K562 (cell line): ENCODE measurements around the gene OLFM4.

Experiments used
- EZH2 ChIP-seq: IDR thresholded peaks from 2 replicates; pipeline ENCODE4 v1.6.1; 2012; ENCODE audit warnings: low read depth, mild to moderate bottlenecking, inconsistent platforms, low read length, borderline replicate concordance
- FOXK2 ChIP-seq, 2 experiments: fragments of 450-650 bp; IDR thresholded peaks in 1 of 2; conservative IDR thresholded peaks in 1 of 2; 2 replicates each; pipeline ENCODE4 v1.6.1; 2016; ENCODE audit warnings: low read depth in 2 of 2, mild to moderate bottlenecking in 1 of 2
- GABPA ChIP-seq: fragments of 200-800 bp; sonication (Bioruptor generic); conservative IDR thresholded peaks from 2 replicates; pipeline ENCODE4 v1.6.1; 2016; ENCODE audit warnings: low read depth, missing genetic modification characterization, missing compliant biosample characterization
- MED1 ChIP-seq: sonication (generic); formaldehyde crosslinking; IDR thresholded peaks from 2 replicates; pipeline ENCODE4 v1.8.1; 2023; ENCODE audit warnings: missing genetic modification reagents, borderline replicate concordance
- POLR2A ChIP-seq: fragments of 450-650 bp; conservative IDR thresholded peaks from 2 replicates; pipeline ENCODE4 v1.6.1; 2016
- ZEB2 ChIP-seq: fragments of 450-650 bp; IDR thresholded peaks from 2 replicates; pipeline ENCODE4 v1.6.1; 2016
- TF ChIP-seq, protein P1 (sequence below), 3 experiments: IDR thresholded peaks in 2 of 3; conservative IDR thresholded peaks in 1 of 3; 2 replicates each; pipeline ENCODE4 v1.5.1; 2011 to 2012; ENCODE audit warnings: low read length in 3 of 3, mild to moderate bottlenecking in 3 of 3, control low read depth in 2 of 3, improper control_type of control experiment in 1 of 3, inconsistent platforms in 1 of 3, low read depth in 1 of 3, mixed read lengths in 1 of 3, moderate library complexity in 1 of 3; ENCODE audit not compliant: insufficient read depth in 2 of 3
- TF ChIP-seq, protein P2 (sequence below): sonication (generic); formaldehyde crosslinking; IDR thresholded peaks from 2 replicates; pipeline ENCODE4 v1.8.1; 2022; ENCODE audit warnings: missing genetic modification reagents
- TF ChIP-seq, protein P3 (sequence below): fragments of 150-350 bp; conservative IDR thresholded peaks from 2 replicates; pipeline ENCODE4 v1.6.1; 2014; ENCODE audit warnings: low read length
- TF ChIP-seq, protein P4 (sequence below): fragments of 450-650 bp; conservative IDR thresholded peaks from 2 replicates; pipeline ENCODE4 v1.6.1; 2016; ENCODE audit warnings: missing genetic modification characterization, low read depth, mild to moderate bottlenecking, control low read depth, missing compliant biosample characterization

DNA sequence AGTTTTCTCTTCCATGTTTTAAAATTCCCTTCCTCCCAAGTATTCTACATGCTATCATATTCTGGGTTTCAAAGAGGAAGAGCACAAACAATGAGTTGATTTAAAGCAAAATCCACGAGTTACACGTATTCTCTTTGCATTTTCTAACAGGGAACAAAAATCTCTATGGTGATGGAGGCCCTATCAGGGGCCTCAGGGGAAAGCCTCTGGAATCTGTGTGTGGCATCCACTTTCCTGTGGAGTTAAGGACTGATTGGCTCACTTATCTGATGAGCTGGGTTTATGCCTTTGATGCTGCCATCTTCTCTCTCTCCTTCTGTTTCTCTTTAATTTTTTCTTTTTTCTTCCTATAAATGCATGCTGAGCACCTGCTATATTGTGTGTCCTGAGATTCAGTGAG, 14.8 kb downstream of the OLFM4 start:
- no peak for TF ChIP-seq ZEB2
- TF ChIP-seq, protein P1, sequence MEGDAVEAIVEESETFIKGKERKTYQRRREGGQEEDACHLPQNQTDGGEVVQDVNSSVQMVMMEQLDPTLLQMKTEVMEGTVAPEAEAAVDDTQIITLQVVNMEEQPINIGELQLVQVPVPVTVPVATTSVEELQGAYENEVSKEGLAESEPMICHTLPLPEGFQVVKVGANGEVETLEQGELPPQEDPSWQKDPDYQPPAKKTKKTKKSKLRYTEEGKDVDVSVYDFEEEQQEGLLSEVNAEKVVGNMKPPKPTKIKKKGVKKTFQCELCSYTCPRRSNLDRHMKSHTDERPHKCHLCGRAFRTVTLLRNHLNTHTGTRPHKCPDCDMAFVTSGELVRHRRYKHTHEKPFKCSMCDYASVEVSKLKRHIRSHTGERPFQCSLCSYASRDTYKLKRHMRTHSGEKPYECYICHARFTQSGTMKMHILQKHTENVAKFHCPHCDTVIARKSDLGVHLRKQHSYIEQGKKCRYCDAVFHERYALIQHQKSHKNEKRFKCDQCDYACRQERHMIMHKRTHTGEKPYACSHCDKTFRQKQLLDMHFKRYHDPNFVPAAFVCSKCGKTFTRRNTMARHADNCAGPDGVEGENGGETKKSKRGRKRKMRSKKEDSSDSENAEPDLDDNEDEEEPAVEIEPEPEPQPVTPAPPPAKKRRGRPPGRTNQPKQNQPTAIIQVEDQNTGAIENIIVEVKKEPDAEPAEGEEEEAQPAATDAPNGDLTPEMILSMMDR (IDR thresholded peaks at IDR 0.05 in 2 of 3, conservative IDR thresholded peaks at IDR 0.05 in 1 of 3; ENCODE audit: insufficient read depth in 2 of 3, low read depth in 1 of 3, low read length in 3 of 3), result no peak
- no peak for TF ChIP-seq FOXK2 (conservative IDR thresholded peaks at IDR 0.05 in 1 of 2, IDR thresholded peaks at IDR 0.05 in 1 of 2; ENCODE audit: low read depth in 2 of 2)
- TF ChIP-seq MED1 (CRISPR knock-in tag), result no peak
- TF ChIP-seq, protein P2, sequence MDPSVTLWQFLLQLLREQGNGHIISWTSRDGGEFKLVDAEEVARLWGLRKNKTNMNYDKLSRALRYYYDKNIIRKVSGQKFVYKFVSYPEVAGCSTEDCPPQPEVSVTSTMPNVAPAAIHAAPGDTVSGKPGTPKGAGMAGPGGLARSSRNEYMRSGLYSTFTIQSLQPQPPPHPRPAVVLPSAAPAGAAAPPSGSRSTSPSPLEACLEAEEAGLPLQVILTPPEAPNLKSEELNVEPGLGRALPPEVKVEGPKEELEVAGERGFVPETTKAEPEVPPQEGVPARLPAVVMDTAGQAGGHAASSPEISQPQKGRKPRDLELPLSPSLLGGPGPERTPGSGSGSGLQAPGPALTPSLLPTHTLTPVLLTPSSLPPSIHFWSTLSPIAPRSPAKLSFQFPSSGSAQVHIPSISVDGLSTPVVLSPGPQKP (CRISPR knock-in tag), result no peak
- TF ChIP-seq, protein P3, sequence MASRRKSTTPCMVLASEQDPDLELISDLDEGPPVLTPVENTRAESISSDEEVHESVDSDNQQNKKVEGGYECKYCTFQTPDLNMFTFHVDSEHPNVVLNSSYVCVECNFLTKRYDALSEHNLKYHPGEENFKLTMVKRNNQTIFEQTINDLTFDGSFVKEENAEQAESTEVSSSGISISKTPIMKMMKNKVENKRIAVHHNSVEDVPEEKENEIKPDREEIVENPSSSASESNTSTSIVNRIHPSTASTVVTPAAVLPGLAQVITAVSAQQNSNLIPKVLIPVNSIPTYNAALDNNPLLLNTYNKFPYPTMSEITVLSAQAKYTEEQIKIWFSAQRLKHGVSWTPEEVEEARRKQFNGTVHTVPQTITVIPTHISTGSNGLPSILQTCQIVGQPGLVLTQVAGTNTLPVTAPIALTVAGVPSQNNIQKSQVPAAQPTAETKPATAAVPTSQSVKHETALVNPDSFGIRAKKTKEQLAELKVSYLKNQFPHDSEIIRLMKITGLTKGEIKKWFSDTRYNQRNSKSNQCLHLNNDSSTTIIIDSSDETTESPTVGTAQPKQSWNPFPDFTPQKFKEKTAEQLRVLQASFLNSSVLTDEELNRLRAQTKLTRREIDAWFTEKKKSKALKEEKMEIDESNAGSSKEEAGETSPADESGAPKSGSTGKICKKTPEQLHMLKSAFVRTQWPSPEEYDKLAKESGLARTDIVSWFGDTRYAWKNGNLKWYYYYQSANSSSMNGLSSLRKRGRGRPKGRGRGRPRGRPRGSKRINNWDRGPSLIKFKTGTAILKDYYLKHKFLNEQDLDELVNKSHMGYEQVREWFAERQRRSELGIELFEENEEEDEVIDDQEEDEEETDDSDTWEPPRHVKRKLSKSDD, result no peak
- TF ChIP-seq GABPA, result no peak
- no peak for TF ChIP-seq EZH2
- no peak for TF ChIP-seq POLR2A
- TF ChIP-seq, protein P4, sequence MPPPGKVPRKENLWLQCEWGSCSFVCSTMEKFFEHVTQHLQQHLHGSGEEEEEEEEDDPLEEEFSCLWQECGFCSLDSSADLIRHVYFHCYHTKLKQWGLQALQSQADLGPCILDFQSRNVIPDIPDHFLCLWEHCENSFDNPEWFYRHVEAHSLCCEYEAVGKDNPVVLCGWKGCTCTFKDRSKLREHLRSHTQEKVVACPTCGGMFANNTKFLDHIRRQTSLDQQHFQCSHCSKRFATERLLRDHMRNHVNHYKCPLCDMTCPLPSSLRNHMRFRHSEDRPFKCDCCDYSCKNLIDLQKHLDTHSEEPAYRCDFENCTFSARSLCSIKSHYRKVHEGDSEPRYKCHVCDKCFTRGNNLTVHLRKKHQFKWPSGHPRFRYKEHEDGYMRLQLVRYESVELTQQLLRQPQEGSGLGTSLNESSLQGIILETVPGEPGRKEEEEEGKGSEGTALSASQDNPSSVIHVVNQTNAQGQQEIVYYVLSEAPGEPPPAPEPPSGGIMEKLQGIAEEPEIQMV, result no peak
